Ishikawa (cell line): ENCODE measurements around the gene CHD5.
A peak's percentile ranks its signal among the peaks of the same experiment; 100 is the strongest.

Source experiments
- CEBPB ChIP-seq: IDR thresholded peaks from 2 replicates; pipeline ENCODE4 v1.6.1; 2012
- CREB1 ChIP-seq: IDR thresholded peaks from 2 replicates; pipeline ENCODE4 v1.6.1; 2012; ENCODE audit warnings: low read depth
- EGR1 ChIP-seq: IDR thresholded peaks from 2 replicates; pipeline ENCODE4 v1.6.1; 2012
- EP300 ChIP-seq: IDR thresholded peaks from 2 replicates; pipeline ENCODE4 v1.6.1; 2012; ENCODE audit warnings: borderline replicate concordance
- FOXM1 ChIP-seq: IDR thresholded peaks from 2 replicates; pipeline ENCODE4 v1.6.1; 2012; ENCODE audit warnings: low read depth, borderline replicate concordance
- MAX ChIP-seq: IDR thresholded peaks from 2 replicates; pipeline ENCODE4 v1.6.1; 2012
- NFIC ChIP-seq: IDR thresholded peaks from 2 replicates; pipeline ENCODE4 v1.6.1; 2012
- RAD21 ChIP-seq: IDR thresholded peaks from 2 replicates; pipeline ENCODE4 v1.6.1; 2012; ENCODE audit warnings: low read depth
- REST ChIP-seq: IDR thresholded peaks from 2 replicates; pipeline ENCODE4 v1.6.1; 2012; ENCODE audit warnings: low read depth, mild to moderate bottlenecking
- TAF1 ChIP-seq: IDR thresholded peaks from 2 replicates; pipeline ENCODE4 v1.6.1; 2012; ENCODE audit warnings: low read depth, mild to moderate bottlenecking
- TCF12 ChIP-seq: IDR thresholded peaks from 2 replicates; pipeline ENCODE4 v1.6.1; 2012; ENCODE audit warnings: low read depth
- TEAD4 ChIP-seq: IDR thresholded peaks from 2 replicates; pipeline ENCODE4 v1.6.1; 2012
- USF1 ChIP-seq: IDR thresholded peaks from 2 replicates; pipeline ENCODE4 v1.6.1; 2012
- YY1 ChIP-seq: IDR thresholded peaks from 2 replicates; pipeline ENCODE4 v1.6.1; 2012; ENCODE audit warnings: low read depth
- ZBTB7A ChIP-seq: IDR thresholded peaks from 2 replicates; pipeline ENCODE4 v1.6.1; 2012; ENCODE audit warnings: low read depth

CHD5 gene

GRCh38 chr1:6062670-6063069, 117.5 kb downstream of the CHD5 start:
- no peak for TF ChIP-seq RAD21
- no peak for TF ChIP-seq TEAD4
- TF ChIP-seq EGR1: no peak
- no peak for TF ChIP-seq ZBTB7A
- TF ChIP-seq EP300: no peak
- TF ChIP-seq MAX: no peak

- no peak for TF ChIP-seq USF1
- no peak for TF ChIP-seq CREB1
- TF ChIP-seq NFIC: no peak
- TF ChIP-seq CEBPB: no peak
- no peak for TF ChIP-seq TAF1
- TF ChIP-seq TEAD4: no peak
- TF ChIP-seq REST: no peak
- no peak for TF ChIP-seq YY1
- TF ChIP-seq FOXM1: no peak
- TF ChIP-seq ZBTB7A: no peak
- TF ChIP-seq EGR1: no peak
Measured at GRCh38 chr1:6059866-6060265, 120.3 kb downstream of the CHD5 start.

- TF ChIP-seq ZBTB7A: no peak
- no peak for TF ChIP-seq YY1
- TF ChIP-seq TCF12: no peak
- TF ChIP-seq MAX: no peak
- TF ChIP-seq FOXM1: no peak
- no peak for TF ChIP-seq CEBPB
- TF ChIP-seq TAF1: no peak
Measured at GRCh38 chr1:6057170-6057845, 122.8 kb downstream of the CHD5 start.

- TF ChIP-seq REST (no peak), EGR1 (no peak), TEAD4 (no peak), YY1 (no peak), CREB1 (no peak), MAX (no peak), TCF12 (no peak), FOXM1 (no peak), USF1 (no peak), EP300 (no peak), NFIC (no peak), TAF1 (no peak), RAD21 (no peak), ZBTB7A (no peak), CEBPB (no peak)
Measured at GRCh38 chr1:6056572-6056948, 123.6 kb downstream of the CHD5 start.

GRCh38 chr1:6054596-6054995, 125.5 kb downstream of the CHD5 start:
- TF ChIP-seq FOXM1: no peak
- no peak for TF ChIP-seq CREB1
- TF ChIP-seq CEBPB: no peak
- 0 out of 2 replicates have a peak, but pooled peaks have one; percentile 48 for TF ChIP-seq NFIC

- TF ChIP-seq REST (no peak), EGR1 (no peak), YY1 (no peak), ZBTB7A (no peak)
Measured at GRCh38 chr1:6053206-6053546, 126.9 kb downstream of the CHD5 start.
